HFFc6 (cell line): Measurements from ENCODE around the gene PRKAG2. TPM values are rescaled to one million over a fixed set of nuclear protein-coding genes. Genes with fewer than 3 reads are reported as not detected.

ENCODE experiments used
- DNase-seq: peaks from one replicate; pipeline ENCODE4 v3.0.0-alpha.2; 2018
- H3K27ac Mint-ChIP-seq: 2 replicates; pipeline ENCODE4 v1.8.0; 2020; ENCODE audit warnings: mild to moderate bottlenecking, mixed read lengths
- H3K27me3 Mint-ChIP-seq: 2 replicates; pipeline ENCODE4 v1.8.0; 2021; ENCODE audit warnings: mild to moderate bottlenecking, moderate library complexity, mixed read lengths; ENCODE audit not compliant: insufficient read depth
- H3K36me3 Mint-ChIP-seq: 2 replicates; pipeline ENCODE4 v1.8.0; 2021; ENCODE audit warnings: low read depth, mixed read lengths
- H3K4me1 Mint-ChIP-seq: 2 replicates; pipeline ENCODE4 v1.8.0; 2020; ENCODE audit warnings: low read depth, mixed read lengths
- H3K4me3 Mint-ChIP-seq: 2 replicates; pipeline ENCODE4 v1.8.0; 2020; ENCODE audit warnings: mild to moderate bottlenecking, moderate library complexity, mixed read lengths
- H3K9me3 Mint-ChIP-seq: 2 replicates; pipeline ENCODE4 v1.8.0; 2020; ENCODE audit warnings: mild to moderate bottlenecking, mixed read lengths
- total RNA-seq, 6 experiments: library from RNA; stranded (reverse); fragmentation: NEBNext Ultra II Directional; extraction: Animal tissue kit (Norgen Biotek cat#: 25700); gene quantifications; 2 replicates in 1 of 6; 3 replicates in 5 of 6; pipeline ENCODE4 v1.2.3, GENCODE V29; 2021
- TF ChIP-seq, protein P1 (sequence below): fragments of 200-600 bp; sonication (generic); IDR thresholded peaks from 2 replicates; pipeline ENCODE4 v1.5.0; 2021; ENCODE audit warnings: antibody characterized with exemption, mild to moderate bottlenecking

Gene PRKAG2
- total RNA-seq, 6 experiments from 2014 or later, result 15.1 to 19.2 (median 18.4) TPM

DNA sequence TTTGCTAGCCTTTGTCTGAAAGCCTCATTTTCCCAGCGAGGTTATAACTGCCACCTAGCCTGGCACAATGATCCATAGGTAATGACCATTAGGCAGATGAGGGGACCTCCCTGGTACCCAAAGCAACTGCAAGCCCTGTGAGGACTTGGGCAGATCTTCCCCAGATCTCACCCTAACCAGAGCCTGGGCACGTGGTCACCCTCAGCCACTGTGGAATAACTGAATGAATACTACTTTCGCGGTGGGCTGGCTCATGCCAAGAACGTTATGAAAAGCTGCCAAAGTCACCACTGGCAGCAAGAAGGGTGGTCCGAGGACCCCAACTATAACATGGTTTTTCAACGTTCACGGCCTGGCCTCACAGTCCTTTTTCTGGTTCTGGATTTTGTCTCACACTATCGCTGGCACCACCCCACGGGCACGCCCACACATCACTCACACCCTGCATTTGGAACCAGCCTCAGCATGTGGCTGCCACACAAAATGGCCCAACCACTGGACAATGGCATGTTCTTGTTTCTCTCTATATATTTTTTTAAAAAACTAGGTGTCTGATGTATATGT, 3.4 kb downstream of the PRKAG2 start:
- H3K4me1 Mint-ChIP-seq, result peaks cover 18% of the 10 kb centered on the region
- H3K27me3 Mint-ChIP-seq, result peaks cover 44% of the 10 kb centered on the region
- H3K27ac Mint-ChIP-seq, result no peak overlapping the region
- no peaks in the 10 kb centered on the region for H3K36me3 Mint-ChIP-seq
- no peak overlapping the region for H3K4me3 Mint-ChIP-seq
- no peaks in the 10 kb centered on the region for H3K9me3 Mint-ChIP-seq
- TF ChIP-seq, protein P1, sequence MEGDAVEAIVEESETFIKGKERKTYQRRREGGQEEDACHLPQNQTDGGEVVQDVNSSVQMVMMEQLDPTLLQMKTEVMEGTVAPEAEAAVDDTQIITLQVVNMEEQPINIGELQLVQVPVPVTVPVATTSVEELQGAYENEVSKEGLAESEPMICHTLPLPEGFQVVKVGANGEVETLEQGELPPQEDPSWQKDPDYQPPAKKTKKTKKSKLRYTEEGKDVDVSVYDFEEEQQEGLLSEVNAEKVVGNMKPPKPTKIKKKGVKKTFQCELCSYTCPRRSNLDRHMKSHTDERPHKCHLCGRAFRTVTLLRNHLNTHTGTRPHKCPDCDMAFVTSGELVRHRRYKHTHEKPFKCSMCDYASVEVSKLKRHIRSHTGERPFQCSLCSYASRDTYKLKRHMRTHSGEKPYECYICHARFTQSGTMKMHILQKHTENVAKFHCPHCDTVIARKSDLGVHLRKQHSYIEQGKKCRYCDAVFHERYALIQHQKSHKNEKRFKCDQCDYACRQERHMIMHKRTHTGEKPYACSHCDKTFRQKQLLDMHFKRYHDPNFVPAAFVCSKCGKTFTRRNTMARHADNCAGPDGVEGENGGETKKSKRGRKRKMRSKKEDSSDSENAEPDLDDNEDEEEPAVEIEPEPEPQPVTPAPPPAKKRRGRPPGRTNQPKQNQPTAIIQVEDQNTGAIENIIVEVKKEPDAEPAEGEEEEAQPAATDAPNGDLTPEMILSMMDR, result no peak
- no peak for DNase-seq

DNA sequence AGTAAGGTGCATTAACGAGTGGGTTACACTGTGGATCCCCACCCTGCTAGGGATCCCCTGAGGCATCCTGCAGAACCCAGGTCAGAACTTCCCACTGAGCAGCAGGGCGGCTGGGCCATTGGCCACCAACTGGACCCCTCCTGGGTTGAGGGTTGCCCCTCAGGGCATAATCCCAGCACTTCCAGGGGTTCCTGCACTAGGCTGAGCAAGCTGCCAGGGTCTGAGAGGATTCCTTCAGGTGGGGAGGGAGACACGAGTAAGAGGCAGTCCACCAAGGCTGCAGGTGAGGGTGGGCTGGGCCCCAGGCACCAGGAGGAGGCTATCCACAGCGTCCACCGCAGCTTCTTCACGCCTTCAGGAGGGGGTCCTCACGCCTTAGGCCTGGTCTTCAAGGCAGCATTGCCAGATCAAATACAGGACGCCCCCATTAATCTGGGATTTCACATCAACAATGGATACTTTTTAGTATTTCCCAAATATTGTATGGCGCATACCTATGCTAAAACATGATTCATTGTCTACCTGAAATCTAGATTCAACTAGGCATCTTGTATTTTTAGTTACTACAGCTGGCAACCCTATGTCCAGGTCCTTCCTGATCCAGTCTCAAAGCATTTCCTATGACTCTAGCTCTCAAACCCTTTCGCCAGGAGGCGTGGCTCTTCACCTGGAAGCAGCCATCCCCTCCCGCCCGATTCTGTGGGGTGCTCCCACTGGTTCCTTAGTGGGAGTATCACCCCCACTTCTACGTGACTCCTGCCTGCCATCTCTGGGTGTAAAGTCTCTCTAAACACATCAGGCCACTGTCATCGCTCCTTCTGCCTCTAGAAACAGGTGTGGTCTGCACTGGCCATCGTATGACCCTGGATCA, 4.1 kb downstream of the PRKAG2 start:
- H3K9me3 Mint-ChIP-seq, result no peaks in the 10 kb centered on the region
- peaks cover 25% of the 10 kb centered on the region for H3K4me1 Mint-ChIP-seq
- no peaks in the 10 kb centered on the region for H3K36me3 Mint-ChIP-seq
- H3K27ac Mint-ChIP-seq, result no peak overlapping the region
- DNase-seq, result no peak
- TF ChIP-seq, protein P1, result no peak
- no peak overlapping the region for H3K4me3 Mint-ChIP-seq
- peaks cover 41% of the 10 kb centered on the region for H3K27me3 Mint-ChIP-seq

DNA sequence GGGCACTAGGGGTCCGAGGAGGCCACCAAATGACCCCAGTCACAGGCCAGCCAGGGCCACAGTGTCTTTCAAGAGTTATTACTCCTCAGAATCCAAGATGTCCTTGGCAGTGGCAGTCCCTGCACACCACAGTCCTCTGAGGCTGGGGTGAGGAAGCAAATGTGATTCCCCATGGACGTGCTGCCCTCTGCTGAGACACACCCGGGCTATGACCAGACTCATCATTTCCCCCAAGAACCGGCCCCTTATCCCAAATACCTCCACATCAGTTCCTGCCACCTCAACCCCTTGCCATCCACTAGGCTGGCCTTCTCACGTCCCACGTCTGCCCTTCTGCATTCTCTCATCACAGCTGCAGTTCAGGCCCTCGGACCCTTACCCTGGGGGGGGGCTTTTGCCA, 5.0 kb downstream of the PRKAG2 start:
- H3K27me3 Mint-ChIP-seq, result peaks cover 46% of the 10 kb centered on the region
- H3K9me3 Mint-ChIP-seq, result no peaks in the 10 kb centered on the region
- H3K27ac Mint-ChIP-seq, result no peak overlapping the region
- no peaks in the 10 kb centered on the region for H3K36me3 Mint-ChIP-seq
- H3K4me3 Mint-ChIP-seq, result no peak overlapping the region
- TF ChIP-seq, protein P1, result peak; percentile 11; the same call in 1 of the 2 replicates
- peaks cover 25% of the 10 kb centered on the region for H3K4me1 Mint-ChIP-seq
- DNase-seq, result no peak

DNA sequence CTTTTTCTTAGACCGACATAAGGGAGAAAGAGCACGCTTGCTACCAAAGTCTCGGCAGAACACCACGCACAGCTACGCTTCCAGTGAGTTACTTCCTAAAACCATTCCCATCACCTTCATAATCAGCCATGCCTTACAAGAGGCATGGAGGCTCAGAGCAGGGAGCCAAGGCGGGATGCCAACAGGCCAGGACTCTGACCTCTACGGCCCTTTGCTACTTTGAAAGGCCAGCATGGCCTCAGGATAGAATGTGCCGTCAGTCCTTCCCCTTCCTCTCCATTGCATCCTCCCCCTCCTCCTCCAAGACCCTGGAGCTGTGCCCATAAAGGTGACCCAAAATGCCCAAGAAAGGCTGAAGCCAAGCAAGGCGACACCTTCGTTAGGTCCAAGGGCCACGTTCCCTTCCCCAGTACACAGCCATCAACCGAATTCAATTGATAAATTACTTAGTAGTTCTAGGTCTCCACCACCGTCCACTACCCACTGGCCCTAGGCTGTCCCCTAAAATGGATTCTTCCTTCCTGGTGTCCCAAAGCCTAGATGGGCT, 5.7 kb downstream of the PRKAG2 start:
- peaks cover 19% of the 10 kb centered on the region for H3K4me1 Mint-ChIP-seq
- TF ChIP-seq, protein P1, result no peak
- DNase-seq, result no peak
- no peaks in the 10 kb centered on the region for H3K9me3 Mint-ChIP-seq
- no peak overlapping the region for H3K27ac Mint-ChIP-seq
- H3K27me3 Mint-ChIP-seq, result peaks cover 41% of the 10 kb centered on the region
- no peaks in the 10 kb centered on the region for H3K36me3 Mint-ChIP-seq
- no peak overlapping the region for H3K4me3 Mint-ChIP-seq

DNA sequence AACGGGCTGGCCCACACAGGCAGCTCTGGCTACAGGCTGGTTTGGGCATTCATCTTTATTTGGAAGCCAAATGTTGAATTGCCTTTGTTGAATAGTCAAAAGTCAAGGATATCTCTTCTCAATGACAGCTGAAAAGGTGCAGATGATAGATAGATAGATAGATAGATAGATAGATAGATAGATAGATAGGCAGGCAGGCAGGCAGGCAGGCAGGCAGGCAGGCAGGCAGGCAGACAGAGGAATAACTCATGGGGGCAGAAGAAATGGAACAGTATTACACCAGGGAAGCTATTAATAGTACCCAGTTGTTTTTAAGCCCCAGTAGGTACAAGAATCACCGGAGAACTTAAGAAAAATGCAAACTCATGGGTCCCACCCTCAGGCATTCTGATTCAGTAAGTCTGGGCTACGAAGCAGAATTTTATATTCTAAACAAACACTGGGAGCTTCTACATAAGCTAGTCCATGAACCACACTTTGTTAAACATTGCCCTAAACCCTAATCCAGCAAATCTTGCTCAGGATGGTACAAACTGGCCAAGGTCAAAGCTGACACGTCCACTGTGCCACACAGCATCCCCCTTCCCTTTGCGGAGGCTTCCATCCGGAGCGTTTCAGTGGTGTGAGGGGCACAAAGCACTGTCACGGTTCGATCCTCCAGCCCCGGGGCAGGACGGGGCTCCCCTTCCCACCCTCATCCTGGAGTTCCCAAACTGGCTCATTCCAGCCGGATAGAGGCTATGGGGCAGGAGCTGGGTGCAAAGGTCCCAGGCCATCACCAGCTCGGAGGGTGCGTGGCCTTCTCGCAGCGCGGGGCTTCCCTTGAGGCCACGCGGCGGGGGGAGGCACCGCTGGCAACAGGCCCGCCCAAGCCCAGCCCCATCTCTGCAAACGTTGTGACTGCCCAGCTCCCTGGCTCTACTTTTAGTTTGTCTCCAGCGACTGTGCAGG, 6.7 kb downstream of the PRKAG2 start:
- H3K4me1 Mint-ChIP-seq, result peaks cover 12% of the 10 kb centered on the region; the same call in 1 of the 2 replicates
- no peak overlapping the region for H3K27ac Mint-ChIP-seq
- H3K36me3 Mint-ChIP-seq, result no peaks in the 10 kb centered on the region
- H3K4me3 Mint-ChIP-seq, result no peak overlapping the region
- DNase-seq, result no peak
- peaks cover 39% of the 10 kb centered on the region for H3K27me3 Mint-ChIP-seq
- H3K9me3 Mint-ChIP-seq, result no peaks in the 10 kb centered on the region
- TF ChIP-seq, protein P1, result no peak
